ENCODE measurements around the gene METTL16.

DNA sequence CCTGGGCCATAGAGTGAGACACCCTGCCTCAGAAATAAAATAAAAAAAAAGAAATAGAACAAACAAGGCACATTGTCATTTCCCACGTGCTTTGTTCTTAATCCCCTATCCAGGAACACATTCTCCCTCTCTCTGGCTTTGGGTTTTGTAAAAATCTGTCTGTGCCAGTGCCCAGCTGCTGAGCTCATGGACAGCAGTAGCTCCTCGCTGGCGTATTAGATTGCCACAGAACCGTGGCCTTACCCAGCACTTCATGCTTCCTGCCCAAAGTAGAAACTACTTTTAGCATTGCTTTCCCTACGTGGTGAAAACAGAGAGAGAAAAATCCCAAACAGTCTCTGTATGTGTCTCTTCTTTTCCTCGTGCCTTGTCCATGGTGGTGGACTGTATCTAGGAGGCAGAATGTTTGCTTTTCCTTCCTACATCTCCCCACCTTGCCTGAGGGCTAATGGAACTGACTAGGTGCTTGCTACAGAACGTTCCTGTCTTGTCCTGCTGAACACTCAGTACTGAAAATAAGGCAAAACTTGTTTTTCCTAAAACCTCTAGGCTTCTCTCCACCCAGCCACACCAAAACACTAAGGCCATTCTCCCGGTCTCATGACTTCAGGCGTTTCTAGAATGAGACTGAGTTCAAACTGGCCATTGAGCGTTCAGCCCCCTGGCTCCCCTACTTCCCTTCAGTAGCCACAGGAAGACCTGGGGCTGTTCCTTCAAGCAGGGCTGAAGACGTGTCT, 137.0 kb downstream of the METTL16 start:
- TF ChIP-seq, protein P1, sequence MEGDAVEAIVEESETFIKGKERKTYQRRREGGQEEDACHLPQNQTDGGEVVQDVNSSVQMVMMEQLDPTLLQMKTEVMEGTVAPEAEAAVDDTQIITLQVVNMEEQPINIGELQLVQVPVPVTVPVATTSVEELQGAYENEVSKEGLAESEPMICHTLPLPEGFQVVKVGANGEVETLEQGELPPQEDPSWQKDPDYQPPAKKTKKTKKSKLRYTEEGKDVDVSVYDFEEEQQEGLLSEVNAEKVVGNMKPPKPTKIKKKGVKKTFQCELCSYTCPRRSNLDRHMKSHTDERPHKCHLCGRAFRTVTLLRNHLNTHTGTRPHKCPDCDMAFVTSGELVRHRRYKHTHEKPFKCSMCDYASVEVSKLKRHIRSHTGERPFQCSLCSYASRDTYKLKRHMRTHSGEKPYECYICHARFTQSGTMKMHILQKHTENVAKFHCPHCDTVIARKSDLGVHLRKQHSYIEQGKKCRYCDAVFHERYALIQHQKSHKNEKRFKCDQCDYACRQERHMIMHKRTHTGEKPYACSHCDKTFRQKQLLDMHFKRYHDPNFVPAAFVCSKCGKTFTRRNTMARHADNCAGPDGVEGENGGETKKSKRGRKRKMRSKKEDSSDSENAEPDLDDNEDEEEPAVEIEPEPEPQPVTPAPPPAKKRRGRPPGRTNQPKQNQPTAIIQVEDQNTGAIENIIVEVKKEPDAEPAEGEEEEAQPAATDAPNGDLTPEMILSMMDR (IDR thresholded peaks at IDR 0.05; ENCODE audit: low read depth, low read length, missing input control): no peak
- no peak for TF ChIP-seq HNF4G (IDR thresholded peaks at IDR 0.05)
- TF ChIP-seq, protein P2, sequence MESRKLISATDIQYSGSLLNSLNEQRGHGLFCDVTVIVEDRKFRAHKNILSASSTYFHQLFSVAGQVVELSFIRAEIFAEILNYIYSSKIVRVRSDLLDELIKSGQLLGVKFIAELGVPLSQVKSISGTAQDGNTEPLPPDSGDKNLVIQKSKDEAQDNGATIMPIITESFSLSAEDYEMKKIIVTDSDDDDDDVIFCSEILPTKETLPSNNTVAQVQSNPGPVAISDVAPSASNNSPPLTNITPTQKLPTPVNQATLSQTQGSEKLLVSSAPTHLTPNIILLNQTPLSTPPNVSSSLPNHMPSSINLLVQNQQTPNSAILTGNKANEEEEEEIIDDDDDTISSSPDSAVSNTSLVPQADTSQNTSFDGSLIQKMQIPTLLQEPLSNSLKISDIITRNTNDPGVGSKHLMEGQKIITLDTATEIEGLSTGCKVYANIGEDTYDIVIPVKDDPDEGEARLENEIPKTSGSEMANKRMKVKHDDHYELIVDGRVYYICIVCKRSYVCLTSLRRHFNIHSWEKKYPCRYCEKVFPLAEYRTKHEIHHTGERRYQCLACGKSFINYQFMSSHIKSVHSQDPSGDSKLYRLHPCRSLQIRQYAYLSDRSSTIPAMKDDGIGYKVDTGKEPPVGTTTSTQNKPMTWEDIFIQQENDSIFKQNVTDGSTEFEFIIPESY (IDR thresholded peaks at IDR 0.05): no peak
- TF ChIP-seq, protein P3, sequence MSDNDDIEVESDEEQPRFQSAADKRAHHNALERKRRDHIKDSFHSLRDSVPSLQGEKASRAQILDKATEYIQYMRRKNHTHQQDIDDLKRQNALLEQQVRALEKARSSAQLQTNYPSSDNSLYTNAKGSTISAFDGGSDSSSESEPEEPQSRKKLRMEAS (IDR thresholded peaks at IDR 0.05): no peak
- TF ChIP-seq JUND (IDR thresholded peaks at IDR 0.05): no peak
- TF ChIP-seq, protein P4, sequence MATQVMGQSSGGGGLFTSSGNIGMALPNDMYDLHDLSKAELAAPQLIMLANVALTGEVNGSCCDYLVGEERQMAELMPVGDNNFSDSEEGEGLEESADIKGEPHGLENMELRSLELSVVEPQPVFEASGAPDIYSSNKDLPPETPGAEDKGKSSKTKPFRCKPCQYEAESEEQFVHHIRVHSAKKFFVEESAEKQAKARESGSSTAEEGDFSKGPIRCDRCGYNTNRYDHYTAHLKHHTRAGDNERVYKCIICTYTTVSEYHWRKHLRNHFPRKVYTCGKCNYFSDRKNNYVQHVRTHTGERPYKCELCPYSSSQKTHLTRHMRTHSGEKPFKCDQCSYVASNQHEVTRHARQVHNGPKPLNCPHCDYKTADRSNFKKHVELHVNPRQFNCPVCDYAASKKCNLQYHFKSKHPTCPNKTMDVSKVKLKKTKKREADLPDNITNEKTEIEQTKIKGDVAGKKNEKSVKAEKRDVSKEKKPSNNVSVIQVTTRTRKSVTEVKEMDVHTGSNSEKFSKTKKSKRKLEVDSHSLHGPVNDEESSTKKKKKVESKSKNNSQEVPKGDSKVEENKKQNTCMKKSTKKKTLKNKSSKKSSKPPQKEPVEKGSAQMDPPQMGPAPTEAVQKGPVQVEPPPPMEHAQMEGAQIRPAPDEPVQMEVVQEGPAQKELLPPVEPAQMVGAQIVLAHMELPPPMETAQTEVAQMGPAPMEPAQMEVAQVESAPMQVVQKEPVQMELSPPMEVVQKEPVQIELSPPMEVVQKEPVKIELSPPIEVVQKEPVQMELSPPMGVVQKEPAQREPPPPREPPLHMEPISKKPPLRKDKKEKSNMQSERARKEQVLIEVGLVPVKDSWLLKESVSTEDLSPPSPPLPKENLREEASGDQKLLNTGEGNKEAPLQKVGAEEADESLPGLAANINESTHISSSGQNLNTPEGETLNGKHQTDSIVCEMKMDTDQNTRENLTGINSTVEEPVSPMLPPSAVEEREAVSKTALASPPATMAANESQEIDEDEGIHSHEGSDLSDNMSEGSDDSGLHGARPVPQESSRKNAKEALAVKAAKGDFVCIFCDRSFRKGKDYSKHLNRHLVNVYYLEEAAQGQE (IDR thresholded peaks at IDR 0.05): no peak
- no peak for TF ChIP-seq RAD21 (IDR thresholded peaks at IDR 0.05)
- TF ChIP-seq FOXA1 (IDR thresholded peaks at IDR 0.05): no peak
- no peak for TF ChIP-seq TAF1 (conservative IDR thresholded peaks at IDR 0.05)
- TF ChIP-seq SP1 (IDR thresholded peaks at IDR 0.05): no peak
- TF ChIP-seq GABPA (IDR thresholded peaks at IDR 0.05 in 1 of 2, conservative IDR thresholded peaks at IDR 0.05 in 1 of 2): no peak
- TF ChIP-seq YY1 (IDR thresholded peaks at IDR 0.05): no peak
